Neural cell (in vitro differentiated cells): ENCODE data around the gene MACC1. TPM values are rescaled to one million over a fixed set of nuclear protein-coding genes. Genes with fewer than 3 reads are reported as not detected.
A peak's percentile ranks its signal among the peaks of the same experiment; 100 is the strongest.

Experiments
- H2AFZ ChIP-seq: fragments of 200-600, 300-800 bp; sonication (generic), shearing (Covaris generic); 2 replicates; pipeline ENCODE4 v1.6.0; 2014; ENCODE audit warnings: low read depth, mild to moderate bottlenecking, antibody characterized with exemption, low read length, moderate library complexity
- H3F3A ChIP-seq: fragments of 200-600 bp; shearing (Covaris generic); 2 replicates; pipeline ENCODE4 v1.6.1; 2016; ENCODE audit warnings: mild to moderate bottlenecking, moderate library complexity, mixed read lengths, antibody characterized with exemption, low read length; ENCODE audit not compliant: insufficient read depth, poor library complexity, severe bottlenecking
- H3K27ac ChIP-seq: fragments of 200-600, 300-800 bp; sonication (generic), shearing (Covaris generic); 2 replicates; pipeline ENCODE4 v1.5.1; 2014; ENCODE audit warnings: mild to moderate bottlenecking, low read length, moderate library complexity
- H3K27me3 ChIP-seq: fragments of 300-800, 200-600 bp; sonication (generic), shearing (Covaris generic); 2 replicates; pipeline ENCODE4 v1.6.0; 2014; ENCODE audit warnings: mild to moderate bottlenecking, low read depth, low read length, moderate library complexity; ENCODE audit not compliant: insufficient read depth
- H3K36me3 ChIP-seq: fragments of 300-800, 200-600 bp; sonication (generic), shearing (Covaris generic); 2 replicates; pipeline ENCODE4 v1.5.1; 2014; ENCODE audit warnings: mild to moderate bottlenecking, antibody characterized with exemption, low read length, moderate library complexity; ENCODE audit not compliant: insufficient read depth
- H3K4me2 ChIP-seq: fragments of 300-800, 200-600 bp; sonication (generic), shearing (Covaris generic); 2 replicates; pipeline ENCODE4 v1.6.0; 2014; ENCODE audit warnings: mild to moderate bottlenecking, low read length
- H3K4me3 ChIP-seq: fragments of 300-800, 200-600 bp; sonication (generic), shearing (Covaris generic); 2 replicates; pipeline ENCODE4 v1.5.1; 2014; ENCODE audit warnings: mild to moderate bottlenecking, low read length, moderate library complexity
- H3K79me2 ChIP-seq: fragments of 200-600 bp; shearing (Covaris generic); replicated peaks from 2 replicates; pipeline ENCODE4 v1.6.0; 2014; ENCODE audit warnings: mild to moderate bottlenecking, low read length, moderate library complexity; ENCODE audit not compliant: insufficient read depth
- H3K9ac ChIP-seq: fragments of 300-800, 200-600 bp; sonication (generic), shearing (Covaris generic); 2 replicates; pipeline ENCODE4 v1.6.1; 2016; ENCODE audit warnings: mild to moderate bottlenecking, low read length, mixed read lengths
- H3K9me2 ChIP-seq: fragments of 200-600 bp; shearing (Covaris generic); 2 replicates; pipeline ENCODE4 v1.6.1; 2016; ENCODE audit warnings: mild to moderate bottlenecking, low read length, mixed read lengths; ENCODE audit not compliant: insufficient read depth
- H3K9me3 ChIP-seq: fragments of 200-600, 300-800 bp; sonication (generic), shearing (Covaris generic); 2 replicates; pipeline ENCODE4 v1.6.1; 2016; ENCODE audit warnings: mild to moderate bottlenecking, mixed run types, low read length, moderate library complexity, mixed read lengths
- H4K20me1 ChIP-seq: fragments of 200-600 bp; shearing (Covaris generic); 2 replicates; pipeline ENCODE4 v1.6.1; 2016; ENCODE audit warnings: mild to moderate bottlenecking, mixed run types; ENCODE audit not compliant: insufficient read depth
- EP300 ChIP-seq: fragments of 450-650 bp; conservative IDR thresholded peaks from 2 replicates; pipeline ENCODE4 v1.6.1; 2014; ENCODE audit warnings: antibody characterized with exemption, mild to moderate bottlenecking, moderate library complexity; ENCODE audit not compliant: poor library complexity, severe bottlenecking
- EZH2 ChIP-seq: fragments of 200-600, 300-800 bp; shearing (Covaris generic), sonication (generic); IDR thresholded peaks from 2 replicates; pipeline ENCODE4 v1.6.1; 2014; ENCODE audit warnings: antibody characterized with exemption, low read length, borderline replicate concordance, mild to moderate bottlenecking; ENCODE audit not compliant: insufficient read depth, poor library complexity, severe bottlenecking
- MXI1 ChIP-seq: fragments of 450-650 bp; conservative IDR thresholded peaks from 2 replicates; pipeline ENCODE4 v1.6.1; 2014; ENCODE audit warnings: antibody characterized with exemption, mild to moderate bottlenecking; ENCODE audit not compliant: poor library complexity, severe bottlenecking
- POLR2AphosphoS5 ChIP-seq: IDR thresholded peaks from 2 replicates; pipeline ENCODE4 v1.6.1; 2012
- RAD21 ChIP-seq: fragments of 450-650 bp; conservative IDR thresholded peaks from 2 replicates; pipeline ENCODE4 v1.6.1; 2014; ENCODE audit warnings: antibody characterized with exemption, mild to moderate bottlenecking, moderate library complexity
- SMC3 ChIP-seq: fragments of 450-650 bp; conservative IDR thresholded peaks from 2 replicates; pipeline ENCODE4 v1.6.1; 2014; ENCODE audit warnings: antibody characterized with exemption, mild to moderate bottlenecking, moderate library complexity; ENCODE audit not compliant: poor library complexity
- TAF1 ChIP-seq: IDR thresholded peaks from 2 replicates; pipeline ENCODE4 v1.6.1; 2012; ENCODE audit warnings: low read depth
- polyA plus RNA-seq: library from polyadenylated mRNA; depleted of rRNA; stranded (reverse); fragments of >200 nt; gene quantifications from 2 replicates; pipeline ENCODE4 v1.2.3, GENCODE V29; 2014
- TF ChIP-seq, protein P1 (sequence below): IDR thresholded peaks from 2 replicates; pipeline ENCODE4 v1.6.1; 2012; ENCODE audit warnings: borderline replicate concordance
- TF ChIP-seq, protein P2 (sequence below): fragments of 450-650 bp; IDR thresholded peaks from 2 replicates; pipeline ENCODE4 v1.5.1; 2014; ENCODE audit warnings: antibody characterized with exemption, mild to moderate bottlenecking, moderate library complexity; ENCODE audit not compliant: poor library complexity, severe bottlenecking

Gene MACC1
- polyA plus RNA-seq, 1 donor from 2014 or later, result 0.20 TPM

- Histone ChIP-seq H3K9me2 (no peaks in the 10 kb centered on the region), H4K20me1 (no peaks in the 10 kb centered on the region), H3K4me3 (no peak overlapping the region), H3K27me3 (no peaks in the 10 kb centered on the region), H3K9ac (no peak overlapping the region), H3K79me2 (no peaks in the 10 kb centered on the region), H3F3A (no peaks in the 10 kb centered on the region), H3K9me3 (no peaks in the 10 kb centered on the region), H3K36me3 (no peaks in the 10 kb centered on the region), H2AFZ (no peak overlapping the region), H3K27ac (no peak overlapping the region), H3K4me2 (no peak overlapping the region)
- TF ChIP-seq SMC3, result no peak
- TF ChIP-seq, protein P1, sequence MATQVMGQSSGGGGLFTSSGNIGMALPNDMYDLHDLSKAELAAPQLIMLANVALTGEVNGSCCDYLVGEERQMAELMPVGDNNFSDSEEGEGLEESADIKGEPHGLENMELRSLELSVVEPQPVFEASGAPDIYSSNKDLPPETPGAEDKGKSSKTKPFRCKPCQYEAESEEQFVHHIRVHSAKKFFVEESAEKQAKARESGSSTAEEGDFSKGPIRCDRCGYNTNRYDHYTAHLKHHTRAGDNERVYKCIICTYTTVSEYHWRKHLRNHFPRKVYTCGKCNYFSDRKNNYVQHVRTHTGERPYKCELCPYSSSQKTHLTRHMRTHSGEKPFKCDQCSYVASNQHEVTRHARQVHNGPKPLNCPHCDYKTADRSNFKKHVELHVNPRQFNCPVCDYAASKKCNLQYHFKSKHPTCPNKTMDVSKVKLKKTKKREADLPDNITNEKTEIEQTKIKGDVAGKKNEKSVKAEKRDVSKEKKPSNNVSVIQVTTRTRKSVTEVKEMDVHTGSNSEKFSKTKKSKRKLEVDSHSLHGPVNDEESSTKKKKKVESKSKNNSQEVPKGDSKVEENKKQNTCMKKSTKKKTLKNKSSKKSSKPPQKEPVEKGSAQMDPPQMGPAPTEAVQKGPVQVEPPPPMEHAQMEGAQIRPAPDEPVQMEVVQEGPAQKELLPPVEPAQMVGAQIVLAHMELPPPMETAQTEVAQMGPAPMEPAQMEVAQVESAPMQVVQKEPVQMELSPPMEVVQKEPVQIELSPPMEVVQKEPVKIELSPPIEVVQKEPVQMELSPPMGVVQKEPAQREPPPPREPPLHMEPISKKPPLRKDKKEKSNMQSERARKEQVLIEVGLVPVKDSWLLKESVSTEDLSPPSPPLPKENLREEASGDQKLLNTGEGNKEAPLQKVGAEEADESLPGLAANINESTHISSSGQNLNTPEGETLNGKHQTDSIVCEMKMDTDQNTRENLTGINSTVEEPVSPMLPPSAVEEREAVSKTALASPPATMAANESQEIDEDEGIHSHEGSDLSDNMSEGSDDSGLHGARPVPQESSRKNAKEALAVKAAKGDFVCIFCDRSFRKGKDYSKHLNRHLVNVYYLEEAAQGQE, result no peak
- TF ChIP-seq, protein P2, sequence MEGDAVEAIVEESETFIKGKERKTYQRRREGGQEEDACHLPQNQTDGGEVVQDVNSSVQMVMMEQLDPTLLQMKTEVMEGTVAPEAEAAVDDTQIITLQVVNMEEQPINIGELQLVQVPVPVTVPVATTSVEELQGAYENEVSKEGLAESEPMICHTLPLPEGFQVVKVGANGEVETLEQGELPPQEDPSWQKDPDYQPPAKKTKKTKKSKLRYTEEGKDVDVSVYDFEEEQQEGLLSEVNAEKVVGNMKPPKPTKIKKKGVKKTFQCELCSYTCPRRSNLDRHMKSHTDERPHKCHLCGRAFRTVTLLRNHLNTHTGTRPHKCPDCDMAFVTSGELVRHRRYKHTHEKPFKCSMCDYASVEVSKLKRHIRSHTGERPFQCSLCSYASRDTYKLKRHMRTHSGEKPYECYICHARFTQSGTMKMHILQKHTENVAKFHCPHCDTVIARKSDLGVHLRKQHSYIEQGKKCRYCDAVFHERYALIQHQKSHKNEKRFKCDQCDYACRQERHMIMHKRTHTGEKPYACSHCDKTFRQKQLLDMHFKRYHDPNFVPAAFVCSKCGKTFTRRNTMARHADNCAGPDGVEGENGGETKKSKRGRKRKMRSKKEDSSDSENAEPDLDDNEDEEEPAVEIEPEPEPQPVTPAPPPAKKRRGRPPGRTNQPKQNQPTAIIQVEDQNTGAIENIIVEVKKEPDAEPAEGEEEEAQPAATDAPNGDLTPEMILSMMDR, result no peak
- no peak for TF ChIP-seq POLR2AphosphoS5
- no peak for TF ChIP-seq MXI1
- TF ChIP-seq EZH2, result no peak
- TF ChIP-seq EP300, result no peak
- no peak for TF ChIP-seq TAF1
- no peak for TF ChIP-seq RAD21
These were observed 18.9 kb downstream of the MACC1 start for GRCh38 chr7:20198260-20198659.

DNA sequence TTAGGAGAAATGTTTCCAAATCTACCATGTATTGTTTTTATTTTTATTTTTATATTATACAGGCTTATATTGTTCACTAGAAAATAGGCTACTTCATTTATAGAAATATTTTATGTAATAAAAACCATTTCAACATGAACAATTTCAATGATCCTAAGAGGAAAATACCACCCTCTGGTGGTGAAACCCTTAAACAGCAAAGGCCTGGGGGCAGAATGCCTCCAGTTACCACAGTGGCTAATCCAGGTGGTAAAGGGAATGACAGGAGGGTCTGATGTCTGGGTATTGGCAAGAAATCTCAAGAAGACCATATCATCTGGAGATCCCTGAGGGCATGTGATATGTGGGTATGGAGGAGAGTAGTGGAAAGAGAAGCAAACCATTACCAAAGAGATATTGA, 19.3 kb downstream of the MACC1 start:
- no peak overlapping the region for H2AFZ ChIP-seq
- no peaks in the 10 kb centered on the region for H4K20me1 ChIP-seq
- H3K9me3 ChIP-seq, result no peaks in the 10 kb centered on the region
- no peaks in the 10 kb centered on the region for H3K79me2 ChIP-seq
- no peaks in the 10 kb centered on the region for H3K27me3 ChIP-seq
- no peaks in the 10 kb centered on the region for H3K9me2 ChIP-seq
- no peak overlapping the region for H3K9ac ChIP-seq
- no peak overlapping the region for H3K4me2 ChIP-seq
- H3K4me3 ChIP-seq, result no peak overlapping the region
- H3K36me3 ChIP-seq, result no peaks in the 10 kb centered on the region
- no peak overlapping the region for H3K27ac ChIP-seq
- TF ChIP-seq, protein P2, result peak; percentile 14
- no peak for TF ChIP-seq EP300
- no peaks in the 10 kb centered on the region for H3F3A ChIP-seq
